Measurements from ENCODE around the gene OR51B5. TPM values are rescaled to one million over a fixed set of nuclear protein-coding genes. Genes with fewer than 3 reads are reported as not detected.

OR51B5 gene, protein sequence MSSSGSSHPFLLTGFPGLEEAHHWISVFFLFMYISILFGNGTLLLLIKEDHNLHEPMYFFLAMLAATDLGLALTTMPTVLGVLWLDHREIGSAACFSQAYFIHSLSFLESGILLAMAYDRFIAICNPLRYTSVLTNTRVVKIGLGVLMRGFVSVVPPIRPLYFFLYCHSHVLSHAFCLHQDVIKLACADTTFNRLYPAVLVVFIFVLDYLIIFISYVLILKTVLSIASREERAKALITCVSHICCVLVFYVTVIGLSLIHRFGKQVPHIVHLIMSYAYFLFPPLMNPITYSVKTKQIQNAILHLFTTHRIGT
- total RNA-seq (2014; rRNA removed; shearing (Covaris generic)) (not detected in 2 replicates), polyA plus RNA-seq (2016; fragmentation: Nextera tagmentation; extraction: Ambion mirVana) (not detected in 2 replicates)
- long read RNA-seq: 0 reads

DNA sequence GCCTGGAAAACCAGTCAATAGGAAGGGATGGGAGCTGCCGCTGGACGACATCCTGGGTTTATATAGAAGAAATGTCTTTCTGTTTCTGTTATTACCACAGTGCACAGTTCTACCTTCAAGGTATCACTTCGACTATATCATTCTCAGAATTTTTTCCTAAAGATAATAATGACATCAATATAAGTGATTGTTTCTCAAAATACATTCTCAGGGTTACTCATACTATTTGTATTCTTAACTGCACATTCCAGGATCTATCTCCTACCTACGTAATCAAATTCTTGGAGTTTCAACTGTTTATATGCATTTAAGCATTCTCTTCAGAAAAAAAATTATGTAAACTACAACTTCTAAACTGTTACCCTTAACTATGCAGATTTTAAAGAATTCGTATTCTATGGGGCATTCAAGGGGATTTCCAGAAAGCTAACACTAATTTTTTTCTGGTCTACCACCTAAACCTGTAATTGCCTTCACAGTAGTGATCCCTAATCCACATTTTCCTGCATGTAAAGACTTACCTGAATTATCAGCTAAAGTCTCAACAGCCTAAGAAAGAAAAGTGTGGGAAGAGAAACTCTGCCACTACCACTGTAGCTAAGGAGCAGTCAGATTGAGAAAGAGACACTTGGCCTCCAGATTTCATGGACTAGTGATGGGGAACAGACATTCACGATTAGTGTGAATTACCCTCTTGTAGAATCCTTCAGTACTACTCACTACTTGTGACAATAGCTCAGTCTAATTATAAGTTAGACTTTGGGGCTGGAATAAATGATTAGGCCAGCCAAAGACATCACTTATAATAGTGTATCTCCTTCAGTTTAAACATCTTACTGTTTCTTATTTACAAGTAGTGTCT, at the start of gene OR51B5:
Gene OR51B5, minus strand, starts transcription at position 51 of the 862 bp plus-strand sequence. Its CDS starts 0 bp downstream, at position 51.
- Mint-ChIP-seq H3K9me3 (no peaks in the 10 kb centered on the region), H3K4me3 (no peak within 1 kb of the TSS), H3K4me1 (peaks cover 20% of the 10 kb centered on the region), H3K36me3 (ENCODE audit: low read depth) (no peaks in the 10 kb centered on the region), H3K27ac (no peak within 1 kb of the TSS), H3K27me3 (ENCODE audit: insufficient read depth, low read depth, poor library complexity) (no peaks in the 10 kb centered on the region)
- H3K27ac ChIP-seq (ENCODE audit: low read depth): no peak within 1 kb of the TSS
- no peaks in the 10 kb centered on the region for H4K20me1 ChIP-seq (replicated peaks; ENCODE audit: insufficient read depth)
- DNase-seq (ENCODE audit: low spot score): no peak
- H3K9me2 ChIP-seq (ENCODE audit: insufficient read depth): peaks cover 3% of the 10 kb centered on the region; the same call in 1 of the 2 replicates
- H2AFZ ChIP-seq: no peak within 1 kb of the TSS
- no peaks in the 10 kb centered on the region for H3F3A ChIP-seq (replicated peaks; ENCODE audit: low read depth)
- no peaks in the 10 kb centered on the region for H3K36me3 ChIP-seq (ENCODE audit: insufficient read depth)
- no peaks in the 10 kb centered on the region for H3K79me2 ChIP-seq (replicated peaks; ENCODE audit: insufficient read depth)
- TF ChIP-seq, protein P1, sequence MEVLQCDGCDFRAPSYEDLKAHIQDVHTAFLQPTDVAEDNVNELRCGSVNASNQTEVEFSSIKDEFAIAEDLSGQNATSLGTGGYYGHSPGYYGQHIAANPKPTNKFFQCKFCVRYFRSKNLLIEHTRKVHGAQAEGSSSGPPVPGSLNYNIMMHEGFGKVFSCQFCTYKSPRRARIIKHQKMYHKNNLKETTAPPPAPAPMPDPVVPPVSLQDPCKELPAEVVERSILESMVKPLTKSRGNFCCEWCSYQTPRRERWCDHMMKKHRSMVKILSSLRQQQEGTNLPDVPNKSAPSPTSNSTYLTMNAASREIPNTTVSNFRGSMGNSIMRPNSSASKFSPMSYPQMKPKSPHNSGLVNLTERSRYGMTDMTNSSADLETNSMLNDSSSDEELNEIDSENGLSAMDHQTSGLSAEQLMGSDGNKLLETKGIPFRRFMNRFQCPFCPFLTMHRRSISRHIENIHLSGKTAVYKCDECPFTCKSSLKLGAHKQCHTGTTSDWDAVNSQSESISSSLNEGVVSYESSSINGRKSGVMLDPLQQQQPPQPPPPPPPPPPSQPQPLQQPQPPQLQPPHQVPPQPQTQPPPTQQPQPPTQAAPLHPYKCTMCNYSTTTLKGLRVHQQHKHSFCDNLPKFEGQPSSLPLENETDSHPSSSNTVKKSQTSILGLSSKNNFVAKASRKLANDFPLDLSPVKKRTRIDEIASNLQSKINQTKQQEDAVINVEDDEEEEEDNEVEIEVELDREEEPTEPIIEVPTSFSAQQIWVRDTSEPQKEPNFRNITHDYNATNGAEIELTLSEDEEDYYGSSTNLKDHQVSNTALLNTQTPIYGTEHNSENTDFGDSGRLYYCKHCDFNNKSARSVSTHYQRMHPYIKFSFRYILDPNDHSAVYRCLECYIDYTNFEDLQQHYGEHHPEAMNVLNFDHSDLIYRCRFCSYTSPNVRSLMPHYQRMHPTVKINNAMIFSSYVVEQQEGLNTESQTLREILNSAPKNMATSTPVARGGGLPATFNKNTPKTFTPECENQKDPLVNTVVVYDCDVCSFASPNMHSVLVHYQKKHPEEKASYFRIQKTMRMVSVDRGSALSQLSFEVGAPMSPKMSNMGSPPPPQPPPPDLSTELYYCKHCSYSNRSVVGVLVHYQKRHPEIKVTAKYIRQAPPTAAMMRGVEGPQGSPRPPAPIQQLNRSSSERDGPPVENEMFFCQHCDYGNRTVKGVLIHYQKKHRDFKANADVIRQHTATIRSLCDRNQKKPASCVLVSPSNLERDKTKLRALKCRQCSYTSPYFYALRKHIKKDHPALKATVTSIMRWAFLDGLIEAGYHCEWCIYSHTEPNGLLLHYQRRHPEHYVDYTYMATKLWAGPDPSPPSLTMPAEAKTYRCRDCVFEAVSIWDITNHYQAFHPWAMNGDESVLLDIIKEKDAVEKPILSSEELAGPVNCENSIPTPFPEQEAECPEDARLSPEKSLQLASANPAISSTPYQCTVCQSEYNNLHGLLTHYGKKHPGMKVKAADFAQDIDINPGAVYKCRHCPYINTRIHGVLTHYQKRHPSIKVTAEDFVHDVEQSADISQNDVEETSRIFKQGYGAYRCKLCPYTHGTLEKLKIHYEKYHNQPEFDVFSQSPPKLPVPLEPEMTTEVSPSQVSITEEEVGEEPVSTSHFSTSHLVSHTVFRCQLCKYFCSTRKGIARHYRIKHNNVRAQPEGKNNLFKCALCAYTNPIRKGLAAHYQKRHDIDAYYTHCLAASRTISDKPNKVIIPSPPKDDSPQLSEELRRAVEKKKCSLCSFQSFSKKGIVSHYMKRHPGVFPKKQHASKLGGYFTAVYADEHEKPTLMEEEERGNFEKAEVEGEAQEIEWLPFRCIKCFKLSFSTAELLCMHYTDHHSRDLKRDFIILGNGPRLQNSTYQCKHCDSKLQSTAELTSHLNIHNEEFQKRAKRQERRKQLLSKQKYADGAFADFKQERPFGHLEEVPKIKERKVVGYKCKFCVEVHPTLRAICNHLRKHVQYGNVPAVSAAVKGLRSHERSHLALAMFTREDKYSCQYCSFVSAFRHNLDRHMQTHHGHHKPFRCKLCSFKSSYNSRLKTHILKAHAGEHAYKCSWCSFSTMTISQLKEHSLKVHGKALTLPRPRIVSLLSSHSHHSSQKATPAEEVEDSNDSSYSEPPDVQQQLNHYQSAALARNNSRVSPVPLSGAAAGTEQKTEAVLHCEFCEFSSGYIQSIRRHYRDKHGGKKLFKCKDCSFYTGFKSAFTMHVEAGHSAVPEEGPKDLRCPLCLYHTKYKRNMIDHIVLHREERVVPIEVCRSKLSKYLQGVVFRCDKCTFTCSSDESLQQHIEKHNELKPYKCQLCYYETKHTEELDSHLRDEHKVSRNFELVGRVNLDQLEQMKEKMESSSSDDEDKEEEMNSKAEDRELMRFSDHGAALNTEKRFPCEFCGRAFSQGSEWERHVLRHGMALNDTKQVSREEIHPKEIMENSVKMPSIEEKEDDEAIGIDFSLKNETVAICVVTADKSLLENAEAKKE (CRISPR knock-in tag; IDR thresholded peaks at IDR 0.05): no peak
- TF ChIP-seq JUNB (IDR thresholded peaks at IDR 0.05; ENCODE audit: unreplicated experiment): no peak
- TF ChIP-seq, protein P2, sequence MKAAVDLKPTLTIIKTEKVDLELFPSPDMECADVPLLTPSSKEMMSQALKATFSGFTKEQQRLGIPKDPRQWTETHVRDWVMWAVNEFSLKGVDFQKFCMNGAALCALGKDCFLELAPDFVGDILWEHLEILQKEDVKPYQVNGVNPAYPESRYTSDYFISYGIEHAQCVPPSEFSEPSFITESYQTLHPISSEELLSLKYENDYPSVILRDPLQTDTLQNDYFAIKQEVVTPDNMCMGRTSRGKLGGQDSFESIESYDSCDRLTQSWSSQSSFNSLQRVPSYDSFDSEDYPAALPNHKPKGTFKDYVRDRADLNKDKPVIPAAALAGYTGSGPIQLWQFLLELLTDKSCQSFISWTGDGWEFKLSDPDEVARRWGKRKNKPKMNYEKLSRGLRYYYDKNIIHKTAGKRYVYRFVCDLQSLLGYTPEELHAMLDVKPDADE (IDR thresholded peaks at IDR 0.05): no peak
- no peak for TF ChIP-seq NANOG (IDR thresholded peaks at IDR 0.05; ENCODE audit: borderline replicate concordance)
- no peak for TF ChIP-seq STAT1 (IDR thresholded peaks at IDR 0.05; ENCODE audit: unreplicated experiment)
- no peak for TF ChIP-seq POLR2AphosphoS5 (IDR thresholded peaks at IDR 0.05; ENCODE audit: low read depth)
- no peak for TF ChIP-seq CREB1 (CRISPR knock-in tag; IDR thresholded peaks at IDR 0.05; ENCODE audit: low read depth)
- TF ChIP-seq, protein P3, sequence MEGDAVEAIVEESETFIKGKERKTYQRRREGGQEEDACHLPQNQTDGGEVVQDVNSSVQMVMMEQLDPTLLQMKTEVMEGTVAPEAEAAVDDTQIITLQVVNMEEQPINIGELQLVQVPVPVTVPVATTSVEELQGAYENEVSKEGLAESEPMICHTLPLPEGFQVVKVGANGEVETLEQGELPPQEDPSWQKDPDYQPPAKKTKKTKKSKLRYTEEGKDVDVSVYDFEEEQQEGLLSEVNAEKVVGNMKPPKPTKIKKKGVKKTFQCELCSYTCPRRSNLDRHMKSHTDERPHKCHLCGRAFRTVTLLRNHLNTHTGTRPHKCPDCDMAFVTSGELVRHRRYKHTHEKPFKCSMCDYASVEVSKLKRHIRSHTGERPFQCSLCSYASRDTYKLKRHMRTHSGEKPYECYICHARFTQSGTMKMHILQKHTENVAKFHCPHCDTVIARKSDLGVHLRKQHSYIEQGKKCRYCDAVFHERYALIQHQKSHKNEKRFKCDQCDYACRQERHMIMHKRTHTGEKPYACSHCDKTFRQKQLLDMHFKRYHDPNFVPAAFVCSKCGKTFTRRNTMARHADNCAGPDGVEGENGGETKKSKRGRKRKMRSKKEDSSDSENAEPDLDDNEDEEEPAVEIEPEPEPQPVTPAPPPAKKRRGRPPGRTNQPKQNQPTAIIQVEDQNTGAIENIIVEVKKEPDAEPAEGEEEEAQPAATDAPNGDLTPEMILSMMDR (conservative IDR thresholded peaks at IDR 0.05; ENCODE audit: low read depth in 2 of 2): no peak
- TF ChIP-seq, protein P4, sequence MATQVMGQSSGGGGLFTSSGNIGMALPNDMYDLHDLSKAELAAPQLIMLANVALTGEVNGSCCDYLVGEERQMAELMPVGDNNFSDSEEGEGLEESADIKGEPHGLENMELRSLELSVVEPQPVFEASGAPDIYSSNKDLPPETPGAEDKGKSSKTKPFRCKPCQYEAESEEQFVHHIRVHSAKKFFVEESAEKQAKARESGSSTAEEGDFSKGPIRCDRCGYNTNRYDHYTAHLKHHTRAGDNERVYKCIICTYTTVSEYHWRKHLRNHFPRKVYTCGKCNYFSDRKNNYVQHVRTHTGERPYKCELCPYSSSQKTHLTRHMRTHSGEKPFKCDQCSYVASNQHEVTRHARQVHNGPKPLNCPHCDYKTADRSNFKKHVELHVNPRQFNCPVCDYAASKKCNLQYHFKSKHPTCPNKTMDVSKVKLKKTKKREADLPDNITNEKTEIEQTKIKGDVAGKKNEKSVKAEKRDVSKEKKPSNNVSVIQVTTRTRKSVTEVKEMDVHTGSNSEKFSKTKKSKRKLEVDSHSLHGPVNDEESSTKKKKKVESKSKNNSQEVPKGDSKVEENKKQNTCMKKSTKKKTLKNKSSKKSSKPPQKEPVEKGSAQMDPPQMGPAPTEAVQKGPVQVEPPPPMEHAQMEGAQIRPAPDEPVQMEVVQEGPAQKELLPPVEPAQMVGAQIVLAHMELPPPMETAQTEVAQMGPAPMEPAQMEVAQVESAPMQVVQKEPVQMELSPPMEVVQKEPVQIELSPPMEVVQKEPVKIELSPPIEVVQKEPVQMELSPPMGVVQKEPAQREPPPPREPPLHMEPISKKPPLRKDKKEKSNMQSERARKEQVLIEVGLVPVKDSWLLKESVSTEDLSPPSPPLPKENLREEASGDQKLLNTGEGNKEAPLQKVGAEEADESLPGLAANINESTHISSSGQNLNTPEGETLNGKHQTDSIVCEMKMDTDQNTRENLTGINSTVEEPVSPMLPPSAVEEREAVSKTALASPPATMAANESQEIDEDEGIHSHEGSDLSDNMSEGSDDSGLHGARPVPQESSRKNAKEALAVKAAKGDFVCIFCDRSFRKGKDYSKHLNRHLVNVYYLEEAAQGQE (IDR thresholded peaks at IDR 0.05; ENCODE audit: unreplicated experiment): no peak
- no peak for TF ChIP-seq EZH2 (IDR thresholded peaks at IDR 0.05; ENCODE audit: low read depth, unreplicated experiment)
- TF ChIP-seq ZNF114 (CRISPR knock-in tag; IDR thresholded peaks at IDR 0.05): no peak
- TF ChIP-seq EZH2phosphoT487 (IDR thresholded peaks at IDR 0.05; ENCODE audit: unreplicated experiment): no peak
- no peak for ATAC-seq
- peaks cover 10% of the 10 kb centered on the region; the same call in 1 of the 2 replicates for H3K4me1 ChIP-seq (ENCODE audit: insufficient read depth)
- H3K4me3 ChIP-seq: no peak within 1 kb of the TSS
- no peaks in the 10 kb centered on the region for H3K27me3 ChIP-seq (ENCODE audit: insufficient read depth)
- H3K4me2 ChIP-seq: no peak within 1 kb of the TSS
